ENCODE measurements around the gene RRBP1.

The RRBP1 gene

GRCh38 chr20:17622086-17622850 lies 59.8 kb downstream of the RRBP1 start:
- DNase-seq (ENCODE audit: low read depth in 3 of 3, low spot score in 1 of 3): no peak

- no peak for DNase-seq (ENCODE audit: low read depth in 3 of 3, low spot score in 1 of 3)
Measured at GRCh38 chr20:17621229-17621968, 60.6 kb downstream of the RRBP1 start.

DNA sequence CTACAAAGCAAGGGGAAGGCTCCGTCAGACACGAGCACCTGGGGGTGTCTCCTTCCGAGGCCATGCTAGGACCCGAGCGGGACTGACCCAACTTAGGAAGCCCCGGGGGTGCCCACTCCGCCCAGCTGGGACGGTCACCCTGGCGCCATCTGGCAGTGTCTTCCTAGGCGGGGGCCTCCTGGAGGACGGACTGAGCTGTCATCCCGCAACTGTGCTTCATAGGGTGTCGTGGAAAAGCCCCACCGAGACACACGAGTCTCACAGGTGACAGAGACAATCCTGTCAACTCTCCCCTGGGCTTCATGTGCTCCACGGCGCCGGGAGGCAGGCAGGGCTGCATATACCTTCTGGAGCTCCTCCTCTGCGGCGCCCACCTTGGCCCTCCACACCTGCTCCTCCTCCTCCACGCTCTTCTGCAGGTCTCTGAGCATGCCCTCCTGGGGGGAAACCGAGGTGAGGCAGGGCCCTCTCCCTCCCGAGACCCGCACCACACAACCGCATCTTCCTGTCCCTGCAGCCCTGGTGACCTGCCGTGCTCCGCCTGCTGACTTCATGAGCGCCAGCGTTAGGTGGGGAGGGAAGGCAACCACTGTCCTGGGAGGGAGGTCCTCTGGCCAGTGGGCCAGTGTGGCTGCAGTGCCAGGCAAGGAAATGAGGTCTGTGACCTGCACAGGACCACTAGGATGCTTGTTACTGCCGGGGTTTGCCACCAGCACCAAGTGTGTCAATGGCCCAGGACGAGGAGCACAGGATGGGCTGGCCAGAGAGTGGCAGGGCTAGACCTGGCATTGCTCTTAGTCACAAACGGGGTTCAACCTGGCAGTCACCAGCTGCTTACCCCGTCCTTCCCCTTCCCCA lies 61.4 kb downstream of the RRBP1 start:
- DNase-seq (ENCODE audit: low read depth in 3 of 3, low spot score in 1 of 3): no peak

- DNase-seq (ENCODE audit: low read depth in 3 of 3, low spot score in 1 of 3): no peak
Measured at GRCh38 chr20:17619351-17620093, 62.5 kb downstream of the RRBP1 start.

DNA sequence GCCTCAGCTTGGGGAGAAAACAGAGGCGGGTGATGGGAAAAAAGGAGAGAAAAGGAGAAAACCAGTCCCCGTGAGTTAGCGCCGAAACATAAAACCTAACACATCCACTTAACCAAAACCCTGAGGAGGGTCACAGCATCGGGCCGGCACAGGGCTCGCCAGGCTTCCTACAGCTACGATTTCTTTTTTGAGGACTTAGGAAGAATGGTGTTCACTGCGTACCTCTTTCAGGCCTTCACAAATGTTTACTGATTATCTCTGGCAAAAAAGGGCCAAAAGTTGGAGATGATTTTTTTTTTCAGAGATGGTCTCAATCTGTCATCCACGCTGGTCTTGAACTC lies 63.4 kb downstream of the RRBP1 start:
- no peak for DNase-seq (ENCODE audit: low read depth in 3 of 3, low spot score in 1 of 3)

GRCh38 chr20:17617868-17618672 lies 64.0 kb downstream of the RRBP1 start:
- DNase-seq (ENCODE audit: low read depth in 3 of 3, low spot score in 1 of 3): no peak

GRCh38 chr20:17617212-17617867 lies 64.7 kb downstream of the RRBP1 start:
- peak in 1 of 3 donors; percentile 21 for DNase-seq (ENCODE audit: low read depth in 3 of 3, low spot score in 1 of 3)

GRCh38 chr20:17616480-17617211 lies 65.4 kb downstream of the RRBP1 start:
- DNase-seq (ENCODE audit: low read depth in 3 of 3, low spot score in 1 of 3): no peak

DNA sequence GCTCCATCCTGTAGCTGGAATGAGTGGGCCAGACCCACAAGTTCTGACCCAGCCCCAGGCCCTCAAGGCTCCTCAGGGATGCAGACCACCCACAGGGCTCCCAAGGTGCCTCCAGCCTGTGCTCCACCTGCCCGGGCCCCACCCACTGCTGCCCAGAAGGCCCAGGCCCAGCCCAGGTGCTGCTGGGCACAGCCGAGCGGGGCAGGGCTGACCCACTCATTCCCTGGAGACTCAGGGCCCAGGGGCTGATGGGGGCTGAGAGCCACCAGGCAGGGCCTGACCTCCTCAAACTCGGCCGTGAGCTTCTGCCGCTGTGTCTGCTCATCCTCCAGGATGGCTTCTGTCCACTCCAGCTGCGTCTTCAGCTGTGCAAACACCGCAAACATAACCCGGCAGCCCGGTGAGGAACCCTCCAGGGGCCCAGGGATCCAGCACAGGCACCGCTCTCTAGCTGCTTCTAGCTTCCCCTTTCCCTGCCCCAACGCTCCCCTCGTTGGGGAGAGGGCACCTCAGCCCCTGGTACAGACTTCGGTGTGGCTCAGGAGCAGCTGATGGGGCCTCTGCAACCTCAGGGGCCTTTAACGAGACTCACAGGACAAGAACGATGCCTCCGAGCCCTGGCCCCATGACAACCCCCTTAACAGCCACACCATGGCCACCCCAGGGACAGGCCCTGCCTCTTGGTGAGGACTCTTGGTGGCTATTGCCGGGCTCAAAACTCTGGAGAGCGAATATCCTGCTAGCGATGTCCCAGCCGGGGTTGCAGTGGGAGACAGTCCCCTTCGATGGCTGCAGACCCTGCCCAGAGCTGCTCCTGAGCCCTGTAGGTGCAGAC lies 66.2 kb downstream of the RRBP1 start:
- DNase-seq (ENCODE audit: low read depth in 3 of 3, low spot score in 1 of 3): no peak

- no peak for DNase-seq (ENCODE audit: low read depth in 3 of 3, low spot score in 1 of 3)
Measured at GRCh38 chr20:17614812-17615644, 67.0 kb downstream of the RRBP1 start.

GRCh38 chr20:17614176-17614811 lies 67.7 kb downstream of the RRBP1 start:
- no peak for DNase-seq (ENCODE audit: low read depth in 3 of 3, low spot score in 1 of 3)

GRCh38 chr20:17613328-17614175 lies 68.5 kb downstream of the RRBP1 start:
- DNase-seq (ENCODE audit: low read depth in 3 of 3, low spot score in 1 of 3): no peak

- no peak for DNase-seq (ENCODE audit: low read depth in 3 of 3, low spot score in 1 of 3)
Measured at GRCh38 chr20:17612992-17613327, 69.1 kb downstream of the RRBP1 start.

DNA sequence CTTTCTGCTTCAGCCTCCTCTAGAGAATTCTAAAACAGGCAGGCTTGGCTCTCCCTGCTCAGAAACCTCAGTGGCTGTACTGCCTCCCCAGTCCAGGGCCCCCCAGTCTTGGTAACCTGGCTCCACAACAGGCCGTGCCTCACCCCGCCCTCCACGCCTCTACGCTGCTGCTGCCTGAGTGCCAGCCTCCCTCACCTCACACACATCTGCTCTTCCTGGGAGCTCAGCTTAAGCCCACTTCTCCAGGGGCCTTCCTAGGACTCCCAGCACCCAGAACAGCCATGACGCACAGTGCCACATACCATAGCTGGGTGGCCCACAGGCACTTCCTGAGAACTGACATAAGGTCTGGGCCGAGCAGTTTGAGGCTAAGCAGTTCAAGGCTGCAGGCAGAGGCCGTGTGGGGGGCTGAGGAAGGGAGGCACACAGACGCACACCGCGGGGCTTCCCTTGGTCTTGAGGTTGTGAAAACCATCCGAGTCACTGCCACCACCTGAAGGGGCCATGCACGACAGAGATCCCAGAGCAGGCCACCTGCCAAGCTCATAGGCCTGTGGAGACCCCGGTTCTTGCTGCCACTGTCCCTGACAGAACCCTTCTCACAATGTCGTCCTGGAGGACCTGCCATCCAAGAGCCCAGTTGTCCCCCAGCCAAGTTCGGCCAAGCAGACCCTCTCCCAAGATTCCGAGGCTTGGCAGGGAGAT lies 69.6 kb downstream of the RRBP1 start:
- DNase-seq (ENCODE audit: low read depth in 3 of 3, low spot score in 1 of 3): no peak

- no peak for DNase-seq (ENCODE audit: low read depth in 3 of 3, low spot score in 1 of 3)
Measured at GRCh38 chr20:17611540-17612286, 70.3 kb downstream of the RRBP1 start.

Measured in stimulated activated CD4-positive, alpha-beta T cell treated with anti-CD3 and anti-CD28 coated beads, TNF-alpha, amount 100 ng/mL, for 1 hour (primary cell).